Measurements from ENCODE around the gene CEP57L1.
"Not testable (repeated sequence)": the region's sequence is repeated elsewhere in the genome, so short reads cannot be mapped to it uniquely, and the experiment has no call there.

CEP57L1 gene

DNA sequence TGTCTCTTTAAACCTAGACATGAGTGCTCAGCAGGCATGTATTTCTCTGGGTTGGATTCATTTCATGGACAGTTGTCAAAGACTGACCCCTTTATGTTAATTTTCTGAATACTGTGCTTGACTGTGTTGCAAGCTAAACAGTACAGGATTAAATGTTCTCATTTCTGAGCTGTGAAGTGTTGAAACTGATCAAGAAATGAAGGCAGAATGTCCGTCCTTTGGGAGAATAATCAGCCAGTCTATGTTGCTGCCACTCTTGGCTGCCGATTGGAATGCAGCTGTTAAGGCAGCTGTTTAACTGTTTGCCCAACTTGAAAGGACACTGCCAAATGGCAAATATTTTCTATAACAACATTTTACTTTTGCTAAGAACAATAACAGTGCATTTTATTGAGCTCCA is 87.3 kb downstream of the CEP57L1 start:
- DNase-seq, result no peak

DNA sequence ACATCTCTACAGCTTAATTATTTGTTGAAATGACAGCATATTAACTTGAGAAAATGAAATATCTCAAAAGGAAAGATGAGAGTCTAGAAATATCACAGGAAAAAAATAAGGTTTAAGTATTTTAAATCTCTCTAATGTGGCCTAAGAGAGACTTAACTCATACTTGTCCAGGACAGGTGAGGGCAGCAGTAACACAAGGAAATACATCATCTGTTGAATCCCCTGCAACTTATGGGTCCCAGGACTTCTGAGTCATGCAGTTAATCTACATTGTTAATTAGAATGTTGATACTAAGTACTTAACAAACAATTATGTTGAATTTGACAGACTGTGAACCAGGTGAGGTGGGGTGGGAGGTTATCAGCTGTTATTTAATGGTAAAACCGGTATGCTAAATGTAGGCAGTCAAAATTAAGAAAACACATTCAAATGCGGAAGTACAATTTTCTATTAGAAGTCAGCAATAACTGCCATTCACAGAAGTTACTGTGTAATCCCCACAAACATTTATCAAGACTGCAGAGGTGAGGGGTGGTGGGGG is 87.9 kb downstream of the CEP57L1 start:
- peak; percentile 24 for DNase-seq

DNA sequence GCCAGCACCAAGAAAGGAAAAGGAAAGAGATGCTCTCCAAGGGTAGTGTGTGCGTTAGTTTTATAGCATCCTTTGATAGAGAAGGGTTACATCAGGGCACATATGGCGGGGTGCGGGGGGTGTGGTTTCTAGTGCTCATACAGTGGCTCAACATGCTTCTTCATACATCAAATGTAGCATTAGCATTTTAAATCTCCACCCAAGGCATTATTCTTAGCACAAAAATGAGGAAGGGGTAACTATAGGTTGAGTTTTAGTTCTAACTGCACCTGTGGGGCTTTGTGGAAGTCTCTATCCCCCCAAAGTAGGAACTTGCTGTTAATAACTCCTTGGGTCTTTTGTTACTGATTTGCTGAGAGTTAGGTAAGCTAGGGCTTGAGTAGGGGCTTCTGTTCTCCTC is 89.3 kb downstream of the CEP57L1 start:
- no peak for DNase-seq

DNA sequence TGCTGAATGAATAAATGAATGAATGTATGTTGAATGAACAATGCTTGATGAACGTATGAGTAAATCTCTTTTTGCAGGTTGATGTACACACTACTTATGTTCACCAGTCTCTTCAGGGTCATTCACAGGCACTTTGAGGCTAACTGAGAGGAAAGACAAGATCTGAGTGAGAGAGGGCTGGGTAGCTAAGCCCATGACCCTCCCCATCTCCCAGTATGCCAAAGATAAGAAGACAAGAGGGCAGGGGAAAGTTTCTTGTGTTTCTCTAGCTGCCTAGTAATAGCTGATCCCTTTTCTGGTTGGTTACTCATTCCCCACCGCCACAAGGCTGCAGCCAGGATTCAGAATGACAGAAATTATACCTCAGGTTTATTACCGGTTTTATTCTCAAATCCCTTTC is 90.7 kb downstream of the CEP57L1 start:
- DNase-seq, result no peak

DNA sequence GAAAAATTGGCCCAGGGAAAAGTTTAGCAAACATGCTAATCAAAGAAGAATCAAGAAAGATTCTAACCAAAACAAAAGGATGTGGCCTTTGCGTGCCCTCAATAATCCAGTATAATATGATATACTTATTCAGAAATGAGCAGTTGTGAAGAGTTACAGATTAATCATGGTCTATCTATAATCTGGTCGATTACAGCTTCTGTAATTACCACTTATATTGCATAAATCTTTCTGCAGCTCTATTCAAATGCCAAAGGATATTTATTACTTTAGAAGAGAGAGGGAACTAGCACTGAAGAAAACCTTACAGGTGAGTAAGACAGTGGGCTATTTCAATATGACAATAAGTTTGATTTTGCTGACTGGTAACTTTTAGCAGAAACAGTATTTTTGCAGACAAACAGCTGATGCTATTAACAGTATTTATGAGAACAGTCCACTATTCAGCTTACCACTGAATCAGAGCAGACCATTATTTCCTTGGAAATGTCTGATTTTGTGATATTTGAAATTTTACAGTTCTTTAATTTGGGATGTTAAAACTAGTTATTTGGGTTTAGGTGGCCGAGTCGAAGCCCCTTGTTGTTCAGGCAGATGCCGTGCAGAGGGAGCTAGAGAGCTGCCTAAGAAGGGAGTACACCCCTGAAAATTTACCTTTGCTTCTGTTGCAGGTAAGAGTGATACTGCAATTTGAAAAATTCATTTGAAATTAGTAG is 92.2 kb downstream of the CEP57L1 start:
- peak; percentile 51 for DNase-seq

DNA sequence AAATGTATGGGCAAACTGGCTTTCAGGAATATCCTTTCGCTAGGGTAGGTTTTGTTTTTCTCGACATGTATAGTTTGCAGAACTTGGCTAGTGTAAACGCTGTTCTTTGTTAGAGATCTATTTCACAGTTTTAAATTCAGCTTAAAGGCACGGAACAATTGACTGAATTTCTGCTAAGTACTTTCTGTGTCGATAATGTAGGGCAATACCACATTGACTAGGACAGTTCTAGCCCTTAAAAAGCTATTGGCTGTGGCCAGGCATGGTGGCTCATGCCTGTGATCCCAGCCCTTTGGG is 92.8 kb downstream of the CEP57L1 start:
- DNase-seq, result no peak

DNA sequence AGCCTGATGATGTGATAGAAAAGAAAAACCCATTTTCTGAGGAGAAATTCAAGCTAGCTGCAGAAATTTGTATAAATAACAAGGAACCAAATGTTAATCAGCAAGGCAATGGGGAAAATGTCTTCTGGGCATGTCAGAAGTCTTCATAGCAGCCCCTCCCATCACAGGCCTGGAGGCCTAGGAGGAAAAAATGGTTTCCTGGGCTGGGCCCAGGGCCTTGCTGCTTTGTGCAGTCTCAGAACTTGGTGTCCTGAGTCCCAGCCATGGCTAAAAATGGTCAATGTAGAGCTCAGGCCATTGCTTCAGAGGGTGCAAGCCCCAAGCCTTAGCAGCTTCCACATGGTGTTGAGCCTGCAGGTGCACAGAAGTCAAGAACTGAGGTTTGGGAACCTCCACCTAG is 96.1 kb downstream of the CEP57L1 start:
- DNase-seq, result not testable (repeated sequence)

DNA sequence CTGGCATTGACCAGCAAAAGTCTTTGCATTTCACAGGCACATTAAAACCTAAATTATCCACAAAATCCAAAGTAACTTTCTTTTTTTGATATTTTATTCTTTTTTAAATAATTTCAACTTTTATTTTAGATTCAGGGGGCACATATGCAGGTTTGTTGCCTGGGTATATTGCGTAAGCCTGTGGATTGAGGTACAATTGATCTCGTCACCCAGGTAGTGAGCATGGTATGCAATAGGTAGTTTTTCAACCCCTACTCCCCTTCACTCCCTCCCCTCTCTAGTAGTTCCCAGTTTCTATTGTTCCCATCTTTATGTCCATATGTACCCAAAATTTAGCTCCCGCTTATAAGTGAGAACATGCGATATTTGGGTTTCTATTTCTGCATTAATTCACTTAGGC is 97.6 kb downstream of the CEP57L1 start:
- DNase-seq, result no peak

DNA sequence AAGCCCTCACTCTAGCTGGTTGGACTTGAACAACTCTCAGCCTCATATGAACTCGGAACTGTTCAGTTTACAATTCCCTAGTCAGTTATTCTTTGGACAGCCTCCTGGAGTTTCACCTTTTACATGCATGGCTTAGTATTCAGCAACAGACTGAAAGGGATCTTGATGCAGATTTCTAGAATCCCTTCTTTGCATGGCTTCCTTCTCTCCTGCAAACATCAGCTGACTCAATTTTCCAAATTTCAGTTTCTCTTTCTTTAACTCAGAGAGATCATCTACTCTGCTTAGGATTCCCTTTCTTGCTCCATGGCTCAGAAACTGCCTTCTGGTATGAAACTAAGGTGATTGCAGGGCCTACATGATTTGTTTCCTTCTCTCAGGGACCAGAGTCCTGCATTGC is 99.6 kb downstream of the CEP57L1 start:
- no peak for DNase-seq

DNA sequence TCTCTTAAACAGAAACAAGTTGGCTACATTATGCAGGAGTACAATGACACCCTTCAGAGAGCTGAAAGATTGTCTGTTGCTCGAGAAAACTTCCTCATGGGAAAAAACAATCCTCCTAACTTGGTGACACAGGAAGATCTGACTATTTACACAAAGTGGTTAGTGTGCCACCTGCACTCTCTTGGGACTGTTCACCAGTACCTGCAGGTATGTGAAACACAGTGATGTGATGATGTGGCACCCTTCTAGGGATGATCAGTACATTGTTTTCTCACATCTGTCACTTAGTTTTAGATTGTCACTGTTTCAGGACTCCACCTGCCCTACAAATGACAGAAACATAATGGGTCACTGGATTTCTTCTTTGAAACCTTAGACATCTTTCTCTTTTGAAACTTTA is 101.8 kb downstream of the CEP57L1 start:
- DNase-seq, result no peak

DNA sequence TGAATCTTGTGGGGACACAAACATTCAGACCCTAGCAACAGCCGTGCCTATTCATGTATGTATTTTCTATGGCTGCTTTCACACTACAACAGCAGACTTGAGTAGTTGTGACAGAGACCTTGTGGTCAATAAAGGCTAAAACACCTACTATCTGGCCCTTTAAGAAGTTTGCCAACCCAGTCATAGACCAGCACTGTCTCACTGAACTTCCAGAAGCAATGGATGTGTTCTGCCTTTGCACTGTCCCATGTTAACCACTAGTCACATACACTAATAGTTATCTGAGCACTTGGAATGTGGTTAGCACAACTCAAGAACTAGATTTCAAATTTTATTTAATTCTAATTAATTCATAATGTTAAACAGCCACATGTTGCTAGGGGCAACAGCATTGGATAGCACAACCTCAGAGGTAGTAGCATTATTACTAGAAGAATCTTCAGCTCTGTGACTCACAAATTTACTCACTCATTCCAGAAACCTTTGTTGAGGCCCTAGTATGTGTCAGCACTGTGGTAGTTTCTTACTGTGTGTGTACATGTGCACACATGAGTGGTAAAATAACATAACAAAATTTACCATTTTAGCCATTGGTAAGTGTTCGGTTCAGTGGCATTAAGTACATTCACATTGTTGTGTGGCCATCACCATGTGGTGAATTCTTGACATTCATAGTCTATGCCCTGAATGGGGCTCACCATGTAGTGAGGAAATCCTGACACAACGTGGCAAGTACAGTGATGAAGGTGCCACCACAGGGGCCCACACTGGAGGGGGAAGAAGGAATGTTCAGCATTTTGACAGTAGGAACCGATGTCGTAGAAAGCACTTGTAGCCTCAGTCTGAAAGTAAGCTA is 107.3 kb downstream of the CEP57L1 start:
- DNase-seq, result no peak

DNA sequence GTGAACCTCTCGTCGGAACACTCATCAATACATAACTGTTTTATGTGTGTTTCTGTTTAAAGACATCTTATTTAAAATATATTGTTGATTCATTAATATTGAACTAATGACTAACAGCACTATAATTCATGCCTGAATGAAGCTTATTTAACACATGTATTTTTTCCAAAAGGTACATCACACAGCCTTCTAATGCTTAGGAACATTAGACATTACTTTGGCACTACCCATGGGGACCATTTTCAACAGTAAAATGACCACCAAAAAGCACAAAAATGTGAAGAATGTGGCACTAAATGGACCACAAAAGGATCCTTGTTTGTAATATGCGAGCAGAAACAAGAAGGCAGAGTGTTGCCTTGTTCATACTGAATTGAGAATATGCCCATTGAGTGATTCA is 109.2 kb downstream of the CEP57L1 start:
- no peak for DNase-seq

DNA sequence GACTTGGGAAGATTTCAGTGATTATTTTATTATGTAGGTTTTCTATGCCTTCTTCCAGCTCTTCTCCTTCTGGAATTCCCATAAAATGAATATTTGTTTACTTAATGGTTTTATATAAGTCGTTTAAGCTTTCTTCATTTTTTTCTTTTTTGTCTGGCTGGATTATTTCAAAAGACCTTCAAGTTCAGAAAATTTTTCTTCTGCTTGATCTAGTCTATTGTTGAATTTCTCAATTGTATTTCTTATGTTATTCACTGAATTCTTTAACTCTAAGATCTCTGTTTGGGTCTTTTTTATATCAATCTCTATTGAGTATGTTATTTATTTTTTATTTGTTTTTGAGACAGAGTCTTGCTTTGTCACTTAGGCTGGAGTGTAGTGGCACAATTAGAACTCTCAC is 117.4 kb downstream of the CEP57L1 start:
- DNase-seq, result no peak

Measured in NCI-H146 (cell line).